ENCODE data around the gene KIF26B.
"Not testable (repeated sequence)": the region's sequence is repeated elsewhere in the genome, so short reads cannot be mapped to it uniquely, and the experiment has no call there.

The KIF26B gene

DNA sequence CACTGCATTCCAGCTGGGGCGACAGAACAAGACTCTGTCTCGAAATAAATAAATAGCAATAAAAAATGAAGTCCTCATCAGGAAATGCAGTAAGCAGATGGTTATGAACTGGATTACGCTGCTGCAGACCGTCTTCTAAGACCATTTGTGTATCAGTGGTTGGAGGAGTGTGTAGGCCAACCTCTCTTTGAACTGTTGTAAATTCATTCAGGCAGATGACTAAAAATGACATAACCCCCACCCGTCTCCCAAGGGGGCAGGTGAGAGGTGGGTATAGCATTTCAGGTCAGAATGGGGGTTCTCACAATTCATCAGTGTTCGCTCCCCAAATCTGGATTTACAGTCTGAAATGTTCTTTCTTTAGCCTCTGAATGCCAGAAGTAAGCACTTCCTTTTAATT is 177.3 kb downstream of the KIF26B start:
- Histone ChIP-seq H3K36me3 (no peaks in the 10 kb centered on the region), H3K4me1 (peaks cover under 1% of the 10 kb centered on the region; the same call in 1 of the 2 replicates), H3K27me3 (no peaks in the 10 kb centered on the region), H3K4me3 (ENCODE audit: low read depth, low read length) (no peak overlapping the region), H3K9me3 (no peaks in the 10 kb centered on the region)
- TF ChIP-seq, protein P1, sequence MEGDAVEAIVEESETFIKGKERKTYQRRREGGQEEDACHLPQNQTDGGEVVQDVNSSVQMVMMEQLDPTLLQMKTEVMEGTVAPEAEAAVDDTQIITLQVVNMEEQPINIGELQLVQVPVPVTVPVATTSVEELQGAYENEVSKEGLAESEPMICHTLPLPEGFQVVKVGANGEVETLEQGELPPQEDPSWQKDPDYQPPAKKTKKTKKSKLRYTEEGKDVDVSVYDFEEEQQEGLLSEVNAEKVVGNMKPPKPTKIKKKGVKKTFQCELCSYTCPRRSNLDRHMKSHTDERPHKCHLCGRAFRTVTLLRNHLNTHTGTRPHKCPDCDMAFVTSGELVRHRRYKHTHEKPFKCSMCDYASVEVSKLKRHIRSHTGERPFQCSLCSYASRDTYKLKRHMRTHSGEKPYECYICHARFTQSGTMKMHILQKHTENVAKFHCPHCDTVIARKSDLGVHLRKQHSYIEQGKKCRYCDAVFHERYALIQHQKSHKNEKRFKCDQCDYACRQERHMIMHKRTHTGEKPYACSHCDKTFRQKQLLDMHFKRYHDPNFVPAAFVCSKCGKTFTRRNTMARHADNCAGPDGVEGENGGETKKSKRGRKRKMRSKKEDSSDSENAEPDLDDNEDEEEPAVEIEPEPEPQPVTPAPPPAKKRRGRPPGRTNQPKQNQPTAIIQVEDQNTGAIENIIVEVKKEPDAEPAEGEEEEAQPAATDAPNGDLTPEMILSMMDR (IDR thresholded peaks at IDR 0.05; ENCODE audit: low read depth, low read length), result no peak
- DNase-seq, result no peak

GRCh38 chr1:245332513-245332912 is 177.7 kb downstream of the KIF26B start:
- DNase-seq, result no peak
- H3K27me3 ChIP-seq, result no peaks in the 10 kb centered on the region
- H3K9me3 ChIP-seq, result no peaks in the 10 kb centered on the region
- no peaks in the 10 kb centered on the region for H3K36me3 ChIP-seq
- no peak overlapping the region for H3K4me3 ChIP-seq (ENCODE audit: low read depth, low read length)
- TF ChIP-seq, protein P1 (IDR thresholded peaks at IDR 0.05; ENCODE audit: low read depth, low read length), result no peak
- H3K4me1 ChIP-seq, result peaks cover 5% of the 10 kb centered on the region; the same call in 1 of the 2 replicates

- TF ChIP-seq, protein P1 (IDR thresholded peaks at IDR 0.05; ENCODE audit: low read depth, low read length), result no peak
Measured at GRCh38 chr1:245334235-245334634, 179.4 kb downstream of the KIF26B start.

DNA sequence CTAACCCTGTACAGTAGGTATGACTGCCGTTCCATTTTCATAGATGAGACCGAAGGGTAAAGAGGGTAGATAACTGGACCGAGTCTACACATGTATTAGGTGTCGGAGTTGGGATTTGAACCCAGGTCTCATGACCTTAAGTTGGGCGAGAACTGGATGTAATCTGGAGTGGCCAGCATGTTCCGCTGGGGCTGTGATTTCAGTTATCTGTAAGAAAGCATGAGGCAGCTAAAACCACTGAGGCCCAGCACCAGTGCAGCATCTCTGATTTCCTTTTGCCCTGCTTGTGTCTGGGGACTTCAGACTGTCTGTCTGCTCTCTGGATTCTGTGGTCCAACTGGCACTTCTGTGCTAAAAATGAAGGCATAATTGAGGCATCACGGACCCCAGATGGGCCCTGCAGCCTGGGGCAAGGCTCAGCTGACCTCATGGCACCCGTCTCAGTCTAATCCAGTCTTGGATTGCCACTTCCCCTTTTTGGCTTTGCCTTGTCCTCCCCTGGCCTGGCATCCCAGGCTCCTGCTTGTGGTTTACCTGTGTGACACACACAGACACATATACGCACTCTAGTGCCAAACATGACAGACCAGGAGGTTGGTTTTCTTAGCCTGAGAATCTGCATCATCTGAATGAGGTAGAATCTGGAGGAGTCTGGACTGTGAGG is 180.2 kb downstream of the KIF26B start:
- TF ChIP-seq, protein P1 (IDR thresholded peaks at IDR 0.05; ENCODE audit: low read depth, low read length), result no peak
- no peaks in the 10 kb centered on the region for H3K27me3 ChIP-seq

More at GRCh38 chr1:245334235-245334634, 179.4 kb downstream of the KIF26B start:
- Histone ChIP-seq H3K4me3 (ENCODE audit: low read depth, low read length) (no peak overlapping the region), H3K27me3 (no peaks in the 10 kb centered on the region), H3K36me3 (no peaks in the 10 kb centered on the region), H3K4me1 (peaks cover 11% of the 10 kb centered on the region), H3K9me3 (no peaks in the 10 kb centered on the region)
- DNase-seq, result no peak

DNA sequence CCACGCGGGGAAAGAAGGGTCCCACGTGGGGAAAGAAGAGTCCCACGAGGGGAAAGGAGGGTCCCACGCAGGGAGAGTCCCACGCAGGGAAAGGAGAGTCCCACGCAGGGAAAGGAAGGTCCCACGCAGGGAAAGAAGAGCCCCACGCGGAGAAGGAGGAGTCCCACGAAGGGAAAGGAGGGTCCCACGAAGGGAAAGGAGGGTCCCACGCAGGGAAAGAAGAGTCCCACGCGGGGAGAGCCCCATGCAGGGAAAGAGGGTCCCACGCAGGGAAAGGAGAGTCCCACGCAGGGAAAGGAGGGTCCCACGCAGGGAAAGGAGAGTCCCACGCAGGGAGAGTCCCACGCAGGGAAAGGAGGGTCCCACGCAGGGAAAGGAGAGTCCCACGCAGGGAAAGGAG is 180.9 kb downstream of the KIF26B start:
- H3K4me3 ChIP-seq (ENCODE audit: low read depth, low read length); DNase-seq; H3K9me3 ChIP-seq; H3K27me3 ChIP-seq; H3K36me3 ChIP-seq: not testable (repeated sequence)
- peaks cover 11% of the 10 kb centered on the region for H3K4me1 ChIP-seq

More for the DNA sequence above, 180.2 kb downstream of the KIF26B start:
- Histone ChIP-seq H3K4me1 (peaks cover 11% of the 10 kb centered on the region), H3K4me3 (ENCODE audit: low read depth, low read length) (no peak overlapping the region), H3K36me3 (no peaks in the 10 kb centered on the region), H3K9me3 (no peaks in the 10 kb centered on the region)
- DNase-seq, result no peak

DNA sequence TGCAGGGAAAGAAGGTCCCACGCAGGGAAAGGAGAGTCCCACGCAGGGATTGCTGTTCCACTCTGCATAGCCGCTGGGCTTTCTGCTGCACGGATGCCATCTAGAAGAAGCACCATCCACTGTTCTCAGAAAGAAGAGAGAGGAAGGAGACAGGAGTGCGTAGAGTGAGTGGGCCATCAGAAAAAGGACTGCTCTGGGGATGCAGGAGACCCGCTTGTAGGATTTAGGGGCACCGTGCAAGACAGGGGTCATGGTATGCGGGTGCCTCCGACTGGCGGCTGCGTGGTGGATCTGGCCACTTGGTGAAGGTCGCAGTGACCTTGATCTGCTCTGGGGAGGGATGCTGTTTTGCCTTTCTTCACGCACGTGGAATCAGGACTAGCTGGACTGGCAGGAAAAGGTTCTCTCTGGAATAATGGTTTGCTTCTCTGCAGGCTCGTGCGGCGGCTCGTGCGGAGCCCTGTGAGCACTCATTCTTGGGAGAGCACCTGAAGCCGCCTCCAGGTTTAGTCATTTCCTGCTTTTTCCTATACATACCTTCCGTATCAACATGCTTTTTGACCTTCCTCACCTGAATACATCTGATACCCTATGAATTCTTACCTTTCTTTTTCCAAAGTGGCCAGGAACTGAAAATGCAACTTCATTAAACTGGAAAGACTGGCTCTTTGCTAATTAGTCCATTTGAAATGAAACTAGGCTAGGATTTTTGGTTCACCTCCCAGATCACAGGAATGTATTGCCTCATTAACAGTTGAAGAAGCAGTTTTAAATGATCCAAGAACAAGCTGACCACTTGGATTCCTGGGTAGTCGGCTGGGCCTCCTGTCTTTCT is 181.6 kb downstream of the KIF26B start:
- Histone ChIP-seq H3K4me3 (ENCODE audit: low read depth, low read length) (no peak overlapping the region), H3K4me1 (peaks cover 11% of the 10 kb centered on the region), H3K36me3 (no peaks in the 10 kb centered on the region), H3K27me3 (no peaks in the 10 kb centered on the region), H3K9me3 (no peaks in the 10 kb centered on the region)
- TF ChIP-seq, protein P1 (IDR thresholded peaks at IDR 0.05; ENCODE audit: low read depth, low read length), result no peak
- no peak for DNase-seq

DNA sequence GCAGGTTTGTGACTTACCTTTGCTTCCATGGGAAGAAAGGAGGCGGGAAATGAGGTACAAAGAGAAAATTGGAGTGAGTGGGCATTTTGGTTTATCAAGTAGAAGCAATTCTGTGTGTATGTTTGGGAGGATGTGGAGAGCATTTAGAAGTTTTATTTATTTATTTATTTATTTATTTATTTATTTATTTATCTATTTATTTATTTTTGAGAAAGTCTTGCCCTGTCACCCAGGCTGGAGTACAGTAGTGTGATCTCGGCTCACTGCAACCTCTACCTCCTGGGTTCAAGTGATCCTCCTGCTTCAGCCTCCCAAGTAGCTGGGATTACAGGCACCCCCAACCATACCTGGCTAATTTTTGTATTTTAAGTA is 182.2 kb downstream of the KIF26B start:
- DNase-seq; H3K4me3 ChIP-seq (ENCODE audit: low read depth, low read length); H3K36me3 ChIP-seq; H3K27me3 ChIP-seq; H3K9me3 ChIP-seq: not testable (repeated sequence)
- H3K4me1 ChIP-seq, result peaks cover 11% of the 10 kb centered on the region
